Ovary (tissue), 9 donors: ENCODE measurements around the gene DYRK1A. TPM values are rescaled to one million over a fixed set of nuclear protein-coding genes. Genes with fewer than 3 reads are reported as not detected.

ENCODE experiments used
- DNase-seq, 5 donors: peaks; one replicate each; pipeline ENCODE4 v3.0.0-alpha.2; 2019 to 2020
- H3K27ac ChIP-seq, 2 donors: fragments of 200-600 bp; one replicate each; pipeline versions ENCODE4 v1.5.1 to v1.8.0; 2019 to 2022
- H3K27me3 ChIP-seq: fragments of 200-600 bp; one replicate; pipeline ENCODE4 v1.8.0; 2022
- H3K36me3 ChIP-seq: fragments of 200-600 bp; sonication (generic); one replicate; pipeline ENCODE4 v1.5.1; 2019
- H3K4me1 ChIP-seq: one replicate; pipeline ENCODE4 v1.8.1; 2013; ENCODE audit warnings: mild to moderate bottlenecking, moderate library complexity; ENCODE audit not compliant: insufficient read depth
- H3K4me3 ChIP-seq: fragments of 200-600 bp; sonication (generic); one replicate; pipeline ENCODE4 v1.5.1; 2017
- H3K9me3 ChIP-seq, 2 donors: fragments of 200-600 bp in 1 of 2; sonication (generic) in 1 of 2; one replicate each; pipeline versions ENCODE4 v1.5.1 to v1.8.1; 2013 to 2019; ENCODE audit warnings: mild to moderate bottlenecking in 1 of 2, moderate library complexity in 1 of 2
- CTCF ChIP-seq, 3 donors: fragments of 450-650 bp in 2 of 3; fragments of 200-600 bp in 1 of 3; IDR thresholded peaks; one replicate each; pipeline versions ENCODE4 v1.5.1 to v1.8.0; 2016 to 2022; ENCODE audit warnings: antibody characterized with exemption in 3 of 3, mild to moderate bottlenecking in 1 of 3
- EP300 ChIP-seq: sonication (generic); formaldehyde crosslinking; IDR thresholded peaks from one replicate; pipeline ENCODE4 v1.6.1; 2017; ENCODE audit warnings: antibody characterized with exemption
- POLR2A ChIP-seq: fragments of 450-650 bp; IDR thresholded peaks from one replicate; pipeline ENCODE4 v1.6.1; 2017; ENCODE audit warnings: antibody characterized with exemption, mild to moderate bottlenecking, moderate library complexity
- WGBS, 3 donors: extraction: QIAGEN DNeasy Blood & Tissue Kit in 1 of 3; methylation state at CpG; one replicate each; pipeline versions ENCODE4 v1.1.5 to v1.1.7; 2013 to 2017; 5-methylcytosine and 5-hydroxymethylcytosine counted together
- intact Hi-C, 4 donors: fragments of 100-400 bp; cut with DNase I; formaldehyde crosslinking; loops; one replicate each; pipeline versions ENCODE4 v1.11.0 to v1.15.1; 2022 to 2023
- polyA plus RNA-seq, 2 donors: library from polyadenylated mRNA; stranded (reverse); fragments of 200-250 nt in 1 of 2; fragments of 350-450 nt in 1 of 2; fragmentation: Illumina TruSeq in 1 of 2; extraction: RNeasy Lipid Tissue Mini Kit (QIAGEN cat#74804) in 1 of 2; gene quantifications; one replicate each; pipeline ENCODE4 v1.2.3, GENCODE V29; 2013 to 2014
- total RNA-seq, 7 donors: library from RNA; depleted of rRNA in 2 of 7; stranded (reverse); fragments of >200 nt in 2 of 7; fragmentation: NEBNext Ultra II Directional in 3 of 7; extraction: Animal tissue kit (Norgen Biotek cat#: 25700) in 3 of 7; gene quantifications; one replicate each; pipeline versions ENCODE4 v1.1.0 to v1.2.4, GENCODE V29; 2016 to 2023
- donor health status: DM: no; HTN: no; CAD: no; lungs with moderate emphysema.
- donor health status: DM: no; HTN: no; CAD: no.
- donor health status: Bipolar disorder and iron deficiency.
- donor health status: DM: yes; HTN: yes; CAD: no.
- donor health status: DM: no; HTN: no; CAD: no.
- donor health status: DM: yes; HTN: yes; CAD: no.

The DYRK1A gene
- total and polyA plus RNA-seq, 9 donors: 30.9 to 89.0 (median 73.9) TPM

GRCh38 chr21:37393030-37393429, 26.5 kb downstream of the DYRK1A start:
- intact Hi-C loops: no loop called here
- Histone ChIP-seq H3K9me3 (no peaks in the 10 kb centered on the region), H3K36me3 (no peaks in the 10 kb centered on the region), H3K27ac (no peak overlapping the region), H3K27me3 (no peaks in the 10 kb centered on the region), H3K4me3 (no peak overlapping the region), H3K4me1 (peaks cover 27% of the 10 kb centered on the region)
- DNase-seq: no peak
- 77 to 90% (median 82%) methylated on average over 2 of the region's 2 CpGs for WGBS, 3 donors
- TF ChIP-seq EP300 (no peak), CTCF (IDR thresholded peaks at IDR 0.05) (no peak), POLR2A (no peak)

- H3K4me3 ChIP-seq: no peak overlapping the region
- no peaks in the 10 kb centered on the region for H3K9me3 ChIP-seq
- WGBS, 3 donors: 88 to 90% (median 89%) methylated on average over 3 of the region's 3 CpGs
- no peak for TF ChIP-seq EP300
- TF ChIP-seq POLR2A: no peak
- TF ChIP-seq CTCF (IDR thresholded peaks at IDR 0.05): no peak
- DNase-seq: no peak
- H3K27me3 ChIP-seq: no peaks in the 10 kb centered on the region
- H3K4me1 ChIP-seq: peaks cover 26% of the 10 kb centered on the region
- intact Hi-C loops: no loop called here
- H3K27ac ChIP-seq: no peak overlapping the region
- H3K36me3 ChIP-seq: no peaks in the 10 kb centered on the region
Observed at GRCh38 chr21:37393786-37394185, 27.2 kb downstream of the DYRK1A start.

GRCh38 chr21:37395961-37396360, 29.4 kb downstream of the DYRK1A start:
- H3K4me3 ChIP-seq: no peak overlapping the region
- TF ChIP-seq EP300: no peak
- no peak for TF ChIP-seq CTCF (IDR thresholded peaks at IDR 0.05)
- TF ChIP-seq POLR2A: no peak
- DNase-seq: no peak
- H3K36me3 ChIP-seq: no peaks in the 10 kb centered on the region
- peaks cover 20% of the 10 kb centered on the region for H3K4me1 ChIP-seq
- H3K27ac ChIP-seq: no peak overlapping the region
- WGBS, 3 donors: 88 to 93% (median 92%) methylated on average over 2 of the region's 2 CpGs
- no peaks in the 10 kb centered on the region for H3K27me3 ChIP-seq
- H3K9me3 ChIP-seq: no peaks in the 10 kb centered on the region
- intact Hi-C loops: no loop called here

- H3K36me3 ChIP-seq: no peaks in the 10 kb centered on the region
- TF ChIP-seq POLR2A (no peak), EP300 (no peak)
- 86 to 94% (median 88%) methylated on average over 6 of the region's 6 CpGs for WGBS, 3 donors
- H3K4me3 ChIP-seq: no peak overlapping the region
- H3K9me3 ChIP-seq: no peaks in the 10 kb centered on the region
- no peak for DNase-seq
- peaks cover 18% of the 10 kb centered on the region for H3K4me1 ChIP-seq
- H3K27me3 ChIP-seq: no peaks in the 10 kb centered on the region
- H3K27ac ChIP-seq: no peak overlapping the region
- intact Hi-C loops: no loop called here
Observed at GRCh38 chr21:37396855-37397254, 30.3 kb downstream of the DYRK1A start.

GRCh38 chr21:37398697-37399096, 32.1 kb downstream of the DYRK1A start:
- H3K9me3 ChIP-seq: no peaks in the 10 kb centered on the region
- intact Hi-C loops: no loop called here
- no peak for DNase-seq
- WGBS, 3 donors: 75 to 88% (median 83%) methylated on average over 5 of the region's 5 CpGs
- H3K27ac ChIP-seq: no peak overlapping the region
- peaks cover 10% of the 10 kb centered on the region for H3K4me1 ChIP-seq
- TF ChIP-seq CTCF (IDR thresholded peaks at IDR 0.05): no peak
- H3K4me3 ChIP-seq: no peak overlapping the region
- no peaks in the 10 kb centered on the region for H3K36me3 ChIP-seq
- H3K27me3 ChIP-seq: no peaks in the 10 kb centered on the region
